GM19328 (cell line): ENCODE measurements around the gene ZNF672.

Experiments used
- ATAC-seq: cut with Tn5 transposase; IDR thresholded peaks from one replicate; pipeline ENCODE4 v1.9.1; 2021; ENCODE audit warnings: mild to moderate bottlenecking, moderate library complexity; ENCODE audit not compliant: unreplicated experiment

Gene ZNF672

DNA sequence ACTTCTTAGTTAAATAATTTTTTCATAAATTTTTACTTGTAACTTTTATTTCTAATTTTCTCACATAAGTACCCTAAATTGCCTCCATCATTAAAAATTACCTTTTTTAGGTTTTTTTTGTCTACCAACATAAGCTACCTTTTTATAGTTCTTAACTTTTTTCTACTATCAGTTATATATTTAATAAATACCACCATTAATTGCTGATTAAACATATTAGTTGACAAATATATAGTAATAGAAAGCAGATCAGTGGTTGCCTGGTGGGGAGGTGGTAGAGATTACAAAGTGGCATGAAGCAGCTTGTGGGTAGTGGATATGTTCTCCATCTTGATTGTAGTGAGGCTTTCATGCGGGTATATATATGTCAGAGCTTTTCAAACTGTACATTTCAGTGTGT, 6.2 kb upstream of the ZNF672 start:
- ATAC-seq, result no peak

DNA sequence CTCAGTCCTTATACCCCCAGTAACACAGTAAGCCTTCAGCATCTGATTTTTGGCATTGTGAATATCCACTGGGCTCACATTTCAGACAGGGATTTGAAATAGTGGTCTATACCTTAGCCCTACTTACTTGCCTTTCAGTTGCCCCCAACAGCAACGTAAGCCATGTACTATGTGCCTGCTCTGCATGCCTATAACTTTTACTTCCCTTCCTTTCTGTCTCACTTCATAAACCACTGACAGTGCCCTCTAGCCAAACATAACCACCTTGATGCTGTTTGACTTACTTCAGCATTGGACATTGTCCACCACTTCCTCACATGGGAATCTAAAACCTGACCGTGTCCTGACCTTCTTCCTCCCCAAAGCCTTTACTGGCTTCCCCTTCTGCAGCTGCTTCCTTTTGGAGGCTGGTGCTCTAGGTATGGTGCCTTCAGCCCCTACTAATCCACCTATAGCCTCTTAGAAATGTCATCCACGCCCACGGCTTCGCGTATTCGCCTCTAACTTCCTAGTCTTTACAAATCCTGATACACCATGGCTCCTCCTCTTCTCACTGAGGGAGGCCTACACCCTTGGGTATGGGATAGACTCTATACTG, 3.6 kb upstream of the ZNF672 start:
- ATAC-seq, result no peak

DNA sequence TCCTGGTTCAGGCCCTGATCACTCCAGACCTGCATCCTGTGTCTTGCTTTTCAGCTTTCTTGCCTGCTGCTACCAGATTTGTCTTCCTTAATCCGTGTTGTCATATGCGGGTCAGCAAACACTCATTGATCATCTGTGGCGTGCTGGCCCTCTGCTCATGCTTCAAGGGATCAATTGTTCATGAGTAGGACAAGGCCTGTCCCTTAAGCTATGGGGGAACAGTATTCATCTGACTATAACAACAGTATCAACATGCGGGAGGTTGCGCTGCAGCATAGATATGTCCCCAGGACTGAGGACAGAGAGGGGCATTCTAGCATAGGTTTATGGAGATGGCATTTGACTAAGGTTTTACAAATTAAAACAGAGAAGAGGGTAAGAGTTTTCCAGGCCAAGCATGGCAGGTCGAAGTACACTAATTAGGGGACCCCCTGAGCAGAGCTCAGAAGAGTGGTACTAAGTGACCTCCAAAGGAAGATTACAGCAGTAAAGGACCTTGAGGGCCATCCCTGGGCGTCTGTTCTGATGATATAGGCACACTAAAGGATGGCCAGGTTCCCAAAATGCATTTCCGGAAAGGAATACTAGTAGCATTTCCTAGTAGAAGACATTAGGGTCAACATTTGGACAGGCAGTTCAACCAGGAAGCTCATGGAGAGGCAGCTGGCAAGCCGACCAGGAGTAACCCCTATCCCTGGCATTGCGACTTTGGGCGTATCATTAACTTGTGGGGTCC, 811 bp upstream of the ZNF672 start:
- no peak for ATAC-seq

DNA sequence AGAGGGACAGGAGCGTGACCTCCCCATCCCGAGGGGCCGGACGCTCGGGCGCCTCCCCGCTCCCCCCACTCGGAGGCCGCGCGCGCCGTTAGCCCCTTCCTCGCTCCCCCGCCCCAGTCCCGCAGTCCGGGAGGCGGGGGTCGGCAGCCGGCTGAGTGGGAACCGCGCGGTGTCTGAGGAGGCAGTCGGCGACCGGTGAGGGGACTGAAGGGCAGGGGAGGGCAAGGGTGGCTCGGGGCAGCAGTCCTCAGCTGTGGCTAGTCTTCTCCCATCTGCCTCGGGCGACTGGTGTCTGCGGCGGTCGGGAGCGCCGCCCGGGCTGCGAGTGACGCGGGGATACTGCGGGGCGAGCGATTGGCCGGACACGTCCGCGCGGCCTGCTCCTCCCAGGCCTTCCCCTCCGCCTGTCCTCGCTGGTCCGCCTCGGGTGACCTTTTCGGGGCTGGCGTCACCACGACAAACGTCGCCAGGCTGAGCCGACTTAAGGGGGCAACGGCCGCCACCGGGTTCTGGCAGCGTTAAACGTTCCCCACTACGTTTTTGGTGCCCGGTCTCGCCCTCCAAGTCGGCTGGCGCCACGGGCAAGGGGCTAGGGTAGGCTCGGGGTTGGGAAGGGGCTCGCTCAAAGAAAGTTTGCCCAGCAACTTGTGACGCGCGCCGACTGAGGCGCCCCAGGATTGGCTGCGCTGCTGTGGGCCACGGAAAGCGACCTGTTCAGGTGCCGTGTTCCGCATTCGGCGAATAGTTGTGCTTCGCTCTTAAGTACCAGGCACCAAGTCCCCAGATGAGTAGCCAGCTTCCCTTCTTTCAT, 538 bp downstream of the ZNF672 start:
- ATAC-seq, result peak; percentile 66

DNA sequence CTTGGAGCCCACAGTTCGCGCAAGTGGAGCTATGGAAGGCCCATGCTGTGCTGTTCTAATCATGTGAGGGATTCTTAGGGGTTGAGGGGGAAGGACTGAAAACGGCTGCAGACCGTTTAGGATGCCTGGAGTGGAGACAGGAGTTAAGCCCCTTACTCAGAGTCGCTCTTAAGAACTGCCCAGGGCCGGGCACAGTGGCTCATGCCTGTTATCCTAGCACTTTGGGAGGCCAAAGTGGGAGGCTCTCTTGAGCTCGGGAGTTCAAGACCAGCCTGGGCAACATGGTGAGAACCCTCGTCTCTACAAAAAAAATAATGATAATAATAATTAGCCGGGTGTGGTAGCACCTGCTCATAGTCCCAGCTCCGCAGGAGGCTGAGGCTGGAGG, 1.1 kb downstream of the ZNF672 start:
- no peak for ATAC-seq

DNA sequence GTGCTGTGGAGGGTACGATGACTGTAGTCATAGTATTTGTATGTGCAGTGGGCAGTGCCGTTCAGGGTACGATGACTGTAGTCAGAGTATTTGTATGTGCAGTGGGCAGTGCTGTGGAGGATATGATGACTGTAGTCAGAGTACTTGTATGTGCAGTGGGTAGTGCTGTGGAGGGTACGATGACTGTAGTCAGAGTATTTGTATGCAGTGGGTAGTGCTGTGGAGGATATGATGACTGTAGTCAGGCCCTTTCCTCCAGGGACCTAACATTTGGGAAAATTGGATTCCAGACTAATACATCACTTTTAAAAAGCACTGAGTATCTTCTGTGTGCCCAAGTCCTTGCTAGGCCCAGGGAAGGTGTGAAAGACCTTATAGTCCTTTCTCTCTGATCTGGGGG, 2.9 kb downstream of the ZNF672 start:
- ATAC-seq, result no peak

DNA sequence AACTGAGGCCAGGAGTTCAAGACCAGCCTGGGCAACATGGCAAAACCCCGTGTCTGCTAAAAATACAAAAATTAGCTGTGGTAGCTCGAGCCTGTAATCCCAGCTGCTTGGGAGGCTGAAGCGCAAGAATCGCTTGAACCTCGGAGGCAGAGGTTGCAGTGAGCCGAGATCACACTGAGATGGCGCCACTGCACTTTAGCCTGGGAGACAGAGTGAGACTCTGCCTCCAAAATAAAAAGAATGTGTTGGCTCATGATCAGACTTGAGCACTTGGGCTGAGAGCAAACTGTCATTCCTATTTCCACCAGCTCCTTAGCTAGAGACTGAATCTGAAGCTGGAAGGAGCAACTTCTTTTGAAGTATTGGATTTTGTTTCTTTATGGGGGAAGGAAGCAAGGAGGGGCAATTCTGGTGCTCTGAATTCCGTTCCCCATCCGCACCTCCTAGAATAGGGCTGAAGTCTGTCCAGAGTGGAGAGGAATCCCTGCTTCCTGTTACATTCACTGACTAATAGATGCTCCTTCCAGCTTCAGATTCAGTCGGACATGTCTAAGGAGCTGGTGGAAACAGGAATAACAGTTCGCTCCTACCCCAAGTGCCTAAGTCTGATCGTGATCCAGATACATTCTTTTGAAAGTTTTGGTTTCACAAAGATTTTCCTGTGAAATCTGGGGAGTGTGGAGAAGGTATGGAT, 3.8 kb downstream of the ZNF672 start:
- ATAC-seq, result no peak

DNA sequence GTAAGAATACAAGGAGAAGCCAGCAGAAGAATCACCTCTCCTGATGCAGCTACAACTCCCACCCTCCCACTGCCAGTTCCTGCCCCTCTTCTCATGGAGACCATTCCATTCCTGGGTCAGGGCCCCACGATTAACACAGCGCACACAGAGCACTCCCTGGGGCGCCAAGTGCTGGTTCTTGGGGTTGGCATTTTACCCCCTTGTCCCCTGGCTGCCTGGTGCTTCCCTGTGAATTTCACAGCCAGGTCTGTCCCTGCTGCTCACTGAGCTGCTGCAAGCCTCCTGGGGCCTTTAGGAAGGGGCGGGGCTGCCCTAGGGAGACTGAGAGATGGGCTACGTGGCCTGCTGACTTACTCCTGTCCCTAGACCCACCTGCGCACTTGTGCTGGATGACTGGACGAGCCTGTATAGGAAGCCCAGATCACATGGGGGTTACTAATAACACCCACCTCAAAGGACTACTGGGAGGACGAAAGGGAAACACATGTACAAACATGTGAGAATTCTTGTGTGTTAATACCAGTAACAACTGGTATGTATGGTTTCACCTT, 4.8 kb downstream of the ZNF672 start:
- ATAC-seq, result no peak

DNA sequence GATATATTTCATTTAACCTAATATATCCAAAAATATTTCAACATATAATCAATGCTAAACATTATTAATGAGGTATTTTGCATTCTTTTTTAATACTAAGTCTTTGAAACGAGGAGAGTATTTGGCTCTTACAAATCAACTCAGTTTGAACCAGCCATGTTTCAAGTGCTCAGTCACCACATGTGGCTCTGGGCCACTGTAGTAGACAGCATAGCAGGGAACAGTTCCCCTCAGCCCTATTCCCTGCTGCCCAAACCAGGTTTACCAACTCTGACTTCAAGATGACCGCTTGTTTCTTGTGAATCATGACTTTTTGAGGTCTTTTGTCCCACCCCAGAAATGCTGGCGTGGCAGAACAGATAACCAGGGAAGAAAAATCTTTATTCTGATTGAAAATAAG, 5.7 kb downstream of the ZNF672 start:
- no peak for ATAC-seq

DNA sequence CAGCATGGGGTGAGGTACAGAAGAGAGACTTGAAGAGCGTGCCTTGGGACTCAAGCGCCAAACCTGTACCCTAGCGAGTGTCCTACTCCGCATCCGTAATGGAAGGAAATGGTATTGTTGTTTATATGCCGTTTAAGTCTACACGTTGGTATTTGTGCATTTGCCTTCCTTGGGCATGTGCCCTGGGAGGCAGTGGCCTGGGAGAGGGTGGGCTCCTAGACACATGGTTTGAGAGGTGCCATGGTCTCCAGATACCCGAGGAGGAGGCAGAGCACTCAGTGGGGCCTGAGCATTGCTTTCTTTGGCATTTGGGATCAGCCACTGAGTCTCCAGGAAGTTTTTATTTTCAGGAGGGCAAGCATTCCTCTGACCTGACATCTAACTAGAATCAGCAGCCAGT, 6.5 kb downstream of the ZNF672 start:
- no peak for ATAC-seq

DNA sequence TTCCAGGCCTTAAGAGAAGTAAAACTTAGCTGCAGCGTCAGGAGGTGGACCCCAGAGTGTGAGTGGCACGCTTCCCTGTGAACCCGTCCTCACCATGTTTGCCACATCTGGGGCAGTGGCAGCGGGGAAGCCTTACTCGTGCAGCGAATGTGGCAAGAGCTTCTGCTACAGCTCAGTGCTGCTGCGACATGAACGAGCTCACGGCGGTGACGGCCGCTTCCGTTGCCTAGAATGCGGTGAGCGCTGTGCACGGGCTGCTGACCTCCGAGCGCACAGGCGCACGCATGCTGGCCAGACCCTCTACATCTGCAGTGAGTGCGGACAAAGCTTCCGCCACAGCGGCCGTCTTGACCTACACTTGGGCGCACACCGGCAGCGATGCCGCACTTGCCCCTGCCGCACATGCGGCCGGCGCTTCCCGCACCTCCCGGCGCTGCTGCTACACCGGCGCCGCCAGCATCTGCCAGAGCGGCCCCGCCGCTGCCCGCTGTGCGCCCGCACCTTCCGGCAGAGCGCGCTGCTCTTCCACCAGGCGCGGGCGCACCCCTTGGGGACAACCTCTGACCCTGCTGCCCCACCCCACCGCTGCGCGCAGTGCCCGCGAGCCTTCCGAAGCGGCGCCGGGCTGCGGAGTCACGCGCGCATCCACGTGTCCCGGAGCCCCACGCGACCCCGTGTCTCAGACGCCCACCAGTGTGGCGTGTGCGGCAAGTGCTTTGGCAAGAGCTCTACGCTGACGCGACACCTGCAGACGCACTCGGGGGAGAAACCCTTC, 9.3 kb downstream of the ZNF672 start:
- ATAC-seq, result no peak

DNA sequence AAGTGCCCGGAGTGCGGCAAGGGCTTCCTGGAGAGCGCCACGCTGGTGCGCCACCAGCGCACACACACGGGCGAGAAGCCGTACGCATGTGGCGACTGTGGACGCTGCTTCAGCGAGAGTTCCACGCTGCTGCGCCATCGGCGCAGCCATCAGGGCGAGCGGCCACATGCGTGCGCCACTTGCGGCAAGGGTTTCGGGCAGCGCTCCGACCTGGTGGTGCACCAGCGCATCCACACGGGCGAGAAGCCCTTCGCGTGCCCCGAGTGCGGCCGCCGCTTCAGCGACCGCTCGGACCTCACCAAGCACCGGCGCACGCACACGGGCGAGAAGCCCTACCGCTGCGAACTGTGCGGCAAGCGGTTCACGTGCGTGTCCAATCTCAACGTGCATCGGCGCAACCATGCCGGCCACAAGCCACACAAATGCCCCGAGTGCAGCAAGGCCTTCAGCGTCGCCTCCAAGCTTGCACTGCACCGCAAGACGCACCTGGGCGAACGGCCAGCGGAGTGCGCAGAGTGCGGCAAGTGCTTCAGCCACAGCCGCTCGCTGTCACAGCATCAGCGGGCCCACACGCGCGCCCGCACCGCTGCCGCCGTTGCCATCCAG, 10.0 kb downstream of the ZNF672 start:
- ATAC-seq, result no peak

DNA sequence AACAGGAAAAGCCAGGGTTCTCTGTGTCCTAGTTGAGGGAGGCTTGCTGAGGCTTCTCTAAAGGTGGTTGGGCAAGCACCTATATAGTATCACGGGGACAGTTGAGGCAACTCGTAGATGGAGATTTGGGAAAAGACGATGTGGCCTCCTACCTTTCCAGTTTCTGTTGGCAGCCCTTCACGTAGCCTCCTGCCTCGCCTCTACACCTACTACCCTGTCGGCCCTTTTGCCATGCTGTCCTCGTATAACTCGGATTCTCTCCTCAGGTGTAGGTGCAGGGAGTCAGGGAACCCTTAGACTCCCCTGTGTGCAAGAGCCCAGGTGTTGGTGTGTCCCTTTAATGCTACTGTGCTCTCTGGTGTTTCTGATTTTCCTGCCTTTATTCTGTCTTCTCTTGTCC, 10.6 kb downstream of the ZNF672 start:
- ATAC-seq, result no peak

DNA sequence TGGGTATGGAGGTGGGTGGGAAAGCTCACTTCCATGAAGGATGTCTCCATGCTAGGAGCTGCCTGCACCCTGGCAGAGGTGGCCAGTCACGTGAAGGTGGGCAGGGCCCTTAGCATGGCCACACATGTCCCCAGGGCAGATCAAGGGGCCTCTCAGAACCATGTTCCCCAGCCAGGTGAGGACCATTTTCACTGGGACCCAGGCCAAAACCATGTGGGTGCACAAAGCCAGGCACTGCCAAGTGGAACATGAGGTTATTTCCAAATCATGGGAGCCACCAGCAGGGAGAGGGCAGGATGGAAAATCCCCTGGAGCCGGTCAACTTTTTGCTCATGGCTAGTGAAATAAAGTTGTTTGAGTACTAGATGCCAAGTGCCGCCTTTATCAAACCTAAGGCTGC, 11.1 kb downstream of the ZNF672 start:
- ATAC-seq, result no peak

DNA sequence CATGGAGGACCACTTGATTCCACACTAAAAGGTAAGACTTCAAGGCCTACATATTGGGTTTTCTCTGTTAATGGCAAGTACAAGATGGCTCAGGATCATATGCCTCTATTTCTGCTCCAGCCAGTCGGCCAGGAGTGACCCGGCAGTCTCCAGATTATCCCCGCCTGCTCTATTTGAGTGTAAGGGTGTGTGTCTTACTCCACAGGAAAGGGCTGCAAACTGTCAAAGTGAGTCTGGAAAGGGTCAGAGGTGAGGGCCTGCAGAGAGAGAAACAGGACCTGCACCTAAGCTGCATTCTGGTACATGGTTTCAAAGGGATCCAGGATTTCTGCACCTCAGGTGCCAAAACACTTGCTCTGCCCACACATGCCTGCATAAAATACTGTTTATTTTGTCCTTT, 11.6 kb downstream of the ZNF672 start:
- no peak for ATAC-seq

DNA sequence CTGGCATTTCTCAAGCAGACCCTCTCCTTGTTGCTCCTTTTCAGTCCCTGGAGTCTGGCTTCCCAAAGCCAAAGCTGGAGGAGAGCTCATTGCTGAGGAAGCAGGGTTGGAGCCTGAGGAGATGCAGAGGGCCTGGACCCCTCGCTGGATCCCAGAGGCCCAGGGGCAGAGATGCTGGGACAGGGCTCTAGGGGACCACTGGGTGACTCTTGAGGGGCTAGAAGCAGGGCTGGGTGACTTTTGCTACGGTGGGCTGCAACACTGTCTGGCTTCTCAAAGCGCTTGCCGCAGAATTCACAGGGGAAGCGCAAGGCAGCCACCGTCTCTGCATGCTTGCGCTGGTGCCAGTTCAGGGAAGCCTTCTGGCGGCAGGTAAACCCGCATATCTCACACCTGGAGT, 12.1 kb downstream of the ZNF672 start:
- ATAC-seq, result no peak

DNA sequence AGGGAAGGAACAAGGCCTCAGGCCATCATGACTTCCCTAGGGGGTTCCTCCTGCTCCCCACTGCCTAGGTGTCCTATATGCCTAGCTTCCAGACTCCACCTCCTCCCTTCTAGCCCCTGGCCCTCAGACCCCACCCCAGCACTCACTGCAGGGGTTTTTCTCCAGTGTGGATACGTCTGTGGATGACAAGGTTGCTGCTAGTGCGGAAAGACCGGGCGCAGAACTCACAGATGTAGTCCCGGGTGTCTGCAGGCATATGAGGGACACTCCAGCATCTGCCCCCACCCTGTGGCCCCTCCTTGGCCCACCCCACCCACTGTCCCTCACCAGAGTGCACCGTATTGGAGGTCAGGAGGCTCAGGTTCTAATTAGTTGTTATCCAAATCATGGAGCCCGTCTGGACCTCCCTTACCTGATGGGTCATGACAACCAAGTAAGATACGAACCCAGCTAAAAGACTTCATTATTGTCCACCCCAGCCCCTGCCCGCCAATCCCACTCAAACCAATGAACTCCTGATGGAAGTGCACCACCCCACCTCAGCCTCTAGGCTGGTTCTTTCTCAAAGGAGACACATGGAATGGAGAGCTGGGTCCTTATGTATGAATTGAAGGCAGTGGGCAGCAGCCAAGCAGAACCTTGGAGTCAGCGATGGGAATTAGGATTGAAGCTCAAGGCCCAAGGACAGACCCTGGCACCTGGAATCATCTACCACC, 12.7 kb downstream of the ZNF672 start:
- no peak for ATAC-seq

DNA sequence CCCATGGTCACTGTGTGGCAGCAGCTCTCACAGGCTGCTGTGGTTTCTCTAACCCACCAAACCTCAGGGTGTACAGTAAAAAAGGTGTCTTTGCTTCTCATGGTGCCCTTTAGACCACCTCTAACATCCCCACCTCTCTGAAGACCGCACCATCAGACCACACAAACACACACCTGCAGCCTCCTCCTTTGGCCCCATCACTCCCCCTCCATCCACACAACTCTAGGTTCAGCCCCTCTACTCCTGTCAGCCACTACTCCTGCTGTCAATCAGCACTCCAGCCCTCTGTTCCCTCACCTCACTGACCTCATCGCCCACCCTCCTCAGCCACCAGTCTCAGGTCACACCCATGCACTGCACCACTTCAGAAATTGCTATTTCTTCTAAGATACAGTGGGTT, 13.4 kb downstream of the ZNF672 start:
- no peak for ATAC-seq
